NCI-H2107 treated with DMSO at 0.1 percent for 48 hours (cell line): ENCODE measurements around the gene P3H3.

Experiments used
- DNase-seq: peaks from one replicate; lab custom pipeline; 2025; ENCODE audit not compliant: unreplicated experiment; lab: John Stamatoyannopoulos, UW

Gene P3H3, protein sequence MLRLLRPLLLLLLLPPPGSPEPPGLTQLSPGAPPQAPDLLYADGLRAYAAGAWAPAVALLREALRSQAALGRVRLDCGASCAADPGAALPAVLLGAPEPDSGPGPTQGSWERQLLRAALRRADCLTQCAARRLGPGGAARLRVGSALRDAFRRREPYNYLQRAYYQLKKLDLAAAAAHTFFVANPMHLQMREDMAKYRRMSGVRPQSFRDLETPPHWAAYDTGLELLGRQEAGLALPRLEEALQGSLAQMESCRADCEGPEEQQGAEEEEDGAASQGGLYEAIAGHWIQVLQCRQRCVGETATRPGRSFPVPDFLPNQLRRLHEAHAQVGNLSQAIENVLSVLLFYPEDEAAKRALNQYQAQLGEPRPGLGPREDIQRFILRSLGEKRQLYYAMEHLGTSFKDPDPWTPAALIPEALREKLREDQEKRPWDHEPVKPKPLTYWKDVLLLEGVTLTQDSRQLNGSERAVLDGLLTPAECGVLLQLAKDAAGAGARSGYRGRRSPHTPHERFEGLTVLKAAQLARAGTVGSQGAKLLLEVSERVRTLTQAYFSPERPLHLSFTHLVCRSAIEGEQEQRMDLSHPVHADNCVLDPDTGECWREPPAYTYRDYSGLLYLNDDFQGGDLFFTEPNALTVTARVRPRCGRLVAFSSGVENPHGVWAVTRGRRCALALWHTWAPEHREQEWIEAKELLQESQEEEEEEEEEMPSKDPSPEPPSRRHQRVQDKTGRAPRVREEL

DNA sequence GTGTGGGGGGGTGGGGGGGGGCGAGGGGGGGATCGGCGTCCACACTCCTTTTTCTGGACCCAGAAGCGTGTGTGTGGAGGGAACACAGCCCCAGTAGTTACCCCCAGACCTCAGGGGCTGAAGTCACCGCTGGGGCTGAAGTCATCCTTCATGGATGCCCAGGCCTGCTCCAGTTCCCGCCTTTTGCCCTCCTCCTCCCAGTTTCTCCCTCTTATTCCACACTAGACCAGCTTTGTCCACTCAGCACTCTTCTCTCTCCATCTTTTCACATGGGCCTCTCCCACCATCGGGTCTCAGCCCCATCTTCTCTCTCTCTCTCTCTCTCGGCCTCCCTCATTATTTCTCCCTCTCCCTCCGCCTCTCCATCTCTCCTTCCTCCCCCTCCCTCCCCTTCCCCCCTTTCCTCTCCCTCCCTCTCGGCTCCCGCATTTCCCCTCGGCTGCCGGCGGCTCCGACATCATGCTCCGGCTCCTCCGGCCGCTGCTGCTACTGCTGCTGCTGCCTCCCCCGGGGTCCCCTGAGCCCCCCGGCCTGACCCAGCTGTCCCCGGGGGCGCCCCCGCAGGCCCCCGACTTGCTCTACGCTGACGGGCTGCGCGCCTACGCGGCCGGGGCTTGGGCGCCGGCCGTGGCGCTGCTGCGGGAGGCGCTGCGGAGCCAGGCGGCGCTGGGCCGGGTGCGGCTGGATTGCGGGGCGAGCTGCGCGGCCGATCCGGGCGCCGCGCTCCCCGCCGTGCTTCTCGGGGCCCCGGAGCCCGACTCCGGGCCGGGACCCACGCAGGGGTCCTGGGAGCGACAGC lies at the start of gene P3H3:
Gene P3H3 (plus strand): TSS at position 426 of the 799 bp plus-strand sequence. CDS start 34 bp downstream, at position 460.
- DNase-seq, result no peak

DNA sequence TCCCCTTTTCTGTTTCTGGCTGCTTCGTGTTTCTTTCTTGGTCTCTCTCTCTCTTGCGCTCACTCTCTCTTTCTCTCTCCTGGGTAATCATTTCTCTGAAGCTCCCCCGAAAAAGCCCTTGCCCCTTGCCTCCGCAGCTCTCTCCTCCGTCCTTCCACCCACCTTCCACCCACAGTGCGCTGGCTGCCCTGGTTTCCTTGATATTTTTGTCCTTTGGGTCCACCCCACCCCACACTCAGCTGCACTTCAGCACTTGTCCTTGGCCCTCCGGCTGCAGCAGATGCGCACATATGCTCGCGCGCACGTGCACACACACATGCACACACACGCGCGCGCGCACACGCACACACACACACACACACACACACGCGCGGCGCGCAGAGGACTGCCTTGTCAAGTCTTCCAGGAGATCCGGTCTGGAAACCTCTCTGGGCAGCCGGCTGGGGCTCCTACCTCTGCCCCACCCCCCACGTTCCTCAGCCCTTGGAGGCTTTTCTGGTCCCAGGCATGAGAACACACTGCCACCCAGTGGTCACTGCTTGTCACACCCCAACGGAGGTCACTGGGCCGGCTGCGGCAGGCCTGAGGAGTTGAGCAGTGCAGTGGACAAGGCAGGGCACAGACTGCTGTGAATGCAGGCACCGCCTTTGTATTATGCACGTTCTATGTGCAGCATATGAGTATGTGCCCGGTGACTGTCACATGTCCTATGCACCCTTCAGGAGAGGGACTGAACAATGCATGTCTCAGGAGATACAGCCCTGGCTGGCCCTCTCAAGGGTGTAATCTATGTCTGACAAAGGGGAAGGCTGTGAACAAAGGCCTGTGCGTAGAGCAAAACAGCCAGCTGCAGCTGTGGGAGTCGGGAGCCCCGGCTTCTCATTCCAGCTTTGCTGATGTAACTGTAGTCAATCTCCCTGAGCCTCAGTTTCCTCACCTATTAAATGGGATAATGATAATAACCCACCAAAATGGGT lies 49.3 kb upstream of the P3H3 start:
- peak; percentile 96 for DNase-seq

DNA sequence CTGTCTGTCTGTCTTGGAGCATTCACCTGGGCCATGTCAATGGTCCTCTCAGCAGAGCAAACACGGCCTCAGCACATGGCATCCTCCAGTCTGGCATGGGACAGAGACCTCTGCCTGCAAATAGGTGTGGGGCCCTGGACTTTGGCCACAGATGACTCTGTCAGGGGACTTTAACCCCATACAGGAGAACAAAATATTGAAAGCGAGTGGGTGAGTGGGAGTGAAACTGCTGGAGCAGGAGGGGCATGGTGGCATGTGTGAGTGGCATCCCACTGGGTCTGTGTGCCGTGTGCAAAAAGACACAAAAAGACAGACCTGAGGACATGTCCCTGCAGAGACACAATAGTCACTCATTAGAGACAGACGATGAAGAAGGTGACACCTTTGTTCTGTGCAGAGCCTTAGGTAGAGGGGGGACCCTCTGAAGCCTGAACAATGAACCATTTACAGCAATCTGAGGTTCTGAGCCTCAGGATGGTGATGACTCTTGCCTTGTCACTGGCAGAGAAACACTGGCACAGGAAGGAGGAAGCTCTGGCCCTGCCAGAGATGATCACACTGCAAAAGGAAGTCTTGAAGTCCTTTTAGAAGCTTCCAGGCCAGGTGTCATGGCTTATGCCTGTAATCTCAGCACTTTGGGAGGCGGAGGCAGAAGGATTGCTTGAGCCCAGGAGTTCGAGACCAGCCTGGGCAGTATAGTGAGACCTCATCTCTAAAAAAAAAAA lies 48.3 kb upstream of the P3H3 start:
- no peak for DNase-seq

DNA sequence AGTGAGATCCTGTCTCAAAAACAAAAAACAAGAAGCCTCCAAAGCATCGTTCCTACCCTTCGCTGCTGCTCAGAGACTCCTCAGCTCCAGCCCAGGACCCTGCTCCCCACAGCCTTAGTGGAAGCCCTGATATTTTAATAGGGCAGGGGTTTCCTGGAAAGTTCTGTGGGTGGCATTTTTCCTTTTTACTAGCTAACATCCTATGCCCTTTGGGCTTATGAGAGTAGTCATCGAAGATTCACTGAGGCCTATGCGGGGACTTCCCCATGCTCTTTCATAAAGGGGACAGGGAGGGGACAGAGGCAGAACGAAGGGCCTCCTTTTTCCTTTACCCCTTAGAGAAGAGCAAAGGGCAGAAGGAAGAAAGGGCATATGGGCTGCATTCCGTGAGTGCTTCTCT lies 47.6 kb upstream of the P3H3 start:
- no peak for DNase-seq

DNA sequence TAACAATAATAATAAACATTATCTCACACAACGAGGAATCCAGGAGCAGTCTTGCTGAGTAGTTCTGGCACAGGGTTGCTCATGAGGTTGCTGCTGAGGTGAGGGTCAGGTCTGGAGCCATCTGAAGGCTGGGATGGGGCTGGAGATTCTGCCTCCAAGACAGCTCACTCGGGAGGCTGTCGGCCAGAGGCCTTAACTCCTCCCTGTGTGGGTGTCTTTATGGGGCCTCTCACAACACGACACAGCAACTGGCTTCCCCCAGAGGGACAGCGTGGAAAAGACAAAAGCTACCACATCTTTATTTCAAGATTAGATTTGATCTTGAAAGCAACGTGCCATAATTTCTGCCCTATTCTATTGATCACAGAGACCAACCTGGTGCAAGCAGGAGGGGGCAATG lies 46.1 kb upstream of the P3H3 start:
- DNase-seq, result no peak

DNA sequence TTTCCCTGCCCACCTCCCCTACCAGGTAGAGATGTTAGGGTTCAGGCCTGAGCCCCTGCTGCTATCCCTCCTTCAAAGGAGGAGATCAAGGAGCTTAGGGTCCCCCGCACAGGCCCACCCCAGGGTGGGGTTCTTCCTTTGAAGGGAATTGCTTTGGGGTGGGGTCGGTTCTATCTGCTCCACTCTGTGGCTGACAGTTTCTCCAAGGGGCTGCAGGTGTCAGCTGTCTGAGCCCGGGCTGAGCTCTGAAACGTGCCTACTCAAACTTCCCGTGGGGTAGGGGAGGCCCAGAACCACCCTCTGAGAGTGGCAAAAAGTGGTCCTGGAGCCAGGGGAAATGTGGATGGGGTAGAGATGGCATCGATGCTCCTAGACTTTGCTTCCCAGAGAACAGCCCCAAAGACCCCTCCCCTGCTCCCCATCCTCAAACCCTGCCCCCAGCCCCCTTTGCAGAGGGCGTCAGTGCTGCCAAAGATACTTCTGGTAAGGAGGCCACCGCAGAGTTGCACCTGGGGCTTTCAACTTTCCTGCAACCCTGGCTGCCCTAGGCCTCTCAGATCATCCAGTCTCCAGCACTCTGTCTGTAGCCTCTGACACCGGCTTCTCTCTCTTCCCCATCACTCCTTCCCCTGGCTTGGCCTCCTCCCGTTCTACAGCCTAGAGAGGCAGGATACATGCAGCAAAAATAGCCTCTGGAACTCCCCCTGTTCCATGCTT lies 45.2 kb upstream of the P3H3 start:
- no peak for DNase-seq

DNA sequence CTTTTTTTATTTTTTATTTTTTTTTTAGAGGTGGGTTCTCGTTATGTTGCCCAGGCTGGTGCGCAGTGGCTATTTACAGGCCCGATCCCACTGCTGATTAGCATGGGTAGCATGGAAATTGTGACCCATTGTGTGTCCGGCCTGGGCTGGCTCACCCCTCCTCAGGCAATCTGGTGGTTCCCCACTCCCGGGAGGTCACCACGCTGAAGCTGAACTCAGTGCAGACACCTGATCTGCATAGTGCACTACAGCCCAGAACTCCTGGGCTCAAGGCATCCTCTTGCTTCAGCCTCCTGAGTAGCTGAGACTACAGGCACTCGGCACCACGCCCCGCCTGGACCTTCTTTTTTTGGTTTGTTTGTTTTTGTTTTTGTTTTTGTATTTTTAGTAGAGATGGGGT lies 44.4 kb upstream of the P3H3 start:
- DNase-seq, result no peak

DNA sequence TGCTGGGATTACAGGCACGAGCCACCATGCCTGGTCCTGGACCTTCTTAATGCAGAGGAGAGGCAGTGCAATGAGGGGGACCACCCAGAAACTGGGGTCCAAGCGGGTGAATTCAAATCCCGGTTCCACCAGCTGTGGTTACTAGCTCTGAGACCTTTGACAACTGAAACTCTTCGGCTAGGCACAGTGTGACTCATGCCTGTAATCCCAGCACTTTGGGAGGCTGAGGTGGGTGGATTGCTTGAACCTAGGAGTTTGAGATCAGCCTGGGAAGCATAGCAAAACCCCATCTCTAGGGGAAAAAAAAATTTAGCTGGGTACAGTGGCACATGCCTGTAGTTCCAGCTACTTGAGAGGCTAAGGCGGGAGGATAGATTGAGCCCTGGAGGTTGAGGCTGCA lies 43.9 kb upstream of the P3H3 start:
- no peak for DNase-seq

DNA sequence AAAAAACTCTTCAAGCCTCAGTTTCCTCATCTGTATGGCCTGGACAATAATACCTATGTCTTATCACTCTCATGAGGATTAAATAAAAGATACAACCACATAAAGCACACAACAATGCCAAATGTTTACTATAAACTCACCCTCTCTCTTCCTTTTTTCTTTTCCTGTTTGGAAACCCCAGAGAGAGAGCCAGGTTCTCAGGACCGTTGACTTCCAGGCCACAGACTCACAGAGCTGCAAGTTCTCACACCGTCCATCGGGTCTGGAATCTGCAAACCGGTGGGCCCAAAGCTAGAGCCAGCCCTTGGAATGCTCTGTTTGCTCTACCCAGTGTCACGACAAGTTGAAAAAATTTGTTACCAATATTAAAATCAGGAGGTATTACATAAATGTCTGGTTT lies 43.4 kb upstream of the P3H3 start:
- no peak for DNase-seq

DNA sequence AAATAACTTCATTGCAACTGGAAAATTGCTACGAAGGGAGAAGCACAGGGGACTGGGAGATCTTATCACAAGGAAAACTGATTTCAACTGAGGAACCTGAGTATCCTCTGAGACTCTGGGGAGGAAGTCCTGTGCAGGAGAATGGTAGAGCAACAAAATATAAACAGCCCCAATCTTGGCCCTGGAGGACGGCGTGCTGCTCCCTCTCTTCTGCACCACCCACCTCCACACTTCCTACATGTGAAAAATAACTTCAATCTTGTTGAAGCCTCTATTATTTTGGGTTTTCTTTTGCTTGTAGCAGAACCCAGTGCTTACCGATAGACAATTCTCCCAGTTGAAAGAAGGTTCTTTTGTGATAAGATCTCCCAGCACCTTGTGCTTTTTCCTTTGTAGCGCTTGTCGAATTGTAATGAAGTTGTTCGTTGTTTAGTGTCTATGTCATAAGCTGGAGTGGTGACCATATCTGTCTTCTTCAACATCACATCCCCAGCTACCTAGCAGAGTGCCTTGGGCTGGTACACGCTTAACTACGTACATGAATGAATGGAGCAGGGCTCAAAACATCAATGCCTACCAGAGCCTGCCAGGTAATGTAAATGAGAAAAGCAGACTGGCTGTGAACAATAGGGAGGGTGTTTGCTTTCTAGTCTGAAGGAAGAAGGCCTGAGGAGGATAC lies 41.7 kb upstream of the P3H3 start:
- DNase-seq, result no peak

DNA sequence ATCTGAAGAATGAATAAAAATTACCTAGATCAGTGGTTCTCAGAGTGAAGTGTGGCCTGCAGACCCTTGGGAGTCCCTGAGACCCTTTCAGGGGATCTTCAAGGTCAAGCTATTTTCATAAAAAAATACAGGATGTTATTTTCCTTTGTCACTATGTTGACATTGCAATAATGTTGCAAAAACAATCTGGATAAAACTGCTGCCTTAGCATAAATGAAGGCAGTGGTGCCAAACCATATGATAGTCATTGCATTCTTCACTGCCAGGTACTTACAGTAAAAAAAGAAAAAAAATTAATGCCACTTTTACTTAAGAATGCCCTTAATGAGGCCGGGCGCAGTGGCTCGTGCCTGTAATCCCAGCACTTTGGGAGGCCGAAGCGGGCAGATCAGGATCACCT lies 40.9 kb upstream of the P3H3 start:
- DNase-seq, result no peak

DNA sequence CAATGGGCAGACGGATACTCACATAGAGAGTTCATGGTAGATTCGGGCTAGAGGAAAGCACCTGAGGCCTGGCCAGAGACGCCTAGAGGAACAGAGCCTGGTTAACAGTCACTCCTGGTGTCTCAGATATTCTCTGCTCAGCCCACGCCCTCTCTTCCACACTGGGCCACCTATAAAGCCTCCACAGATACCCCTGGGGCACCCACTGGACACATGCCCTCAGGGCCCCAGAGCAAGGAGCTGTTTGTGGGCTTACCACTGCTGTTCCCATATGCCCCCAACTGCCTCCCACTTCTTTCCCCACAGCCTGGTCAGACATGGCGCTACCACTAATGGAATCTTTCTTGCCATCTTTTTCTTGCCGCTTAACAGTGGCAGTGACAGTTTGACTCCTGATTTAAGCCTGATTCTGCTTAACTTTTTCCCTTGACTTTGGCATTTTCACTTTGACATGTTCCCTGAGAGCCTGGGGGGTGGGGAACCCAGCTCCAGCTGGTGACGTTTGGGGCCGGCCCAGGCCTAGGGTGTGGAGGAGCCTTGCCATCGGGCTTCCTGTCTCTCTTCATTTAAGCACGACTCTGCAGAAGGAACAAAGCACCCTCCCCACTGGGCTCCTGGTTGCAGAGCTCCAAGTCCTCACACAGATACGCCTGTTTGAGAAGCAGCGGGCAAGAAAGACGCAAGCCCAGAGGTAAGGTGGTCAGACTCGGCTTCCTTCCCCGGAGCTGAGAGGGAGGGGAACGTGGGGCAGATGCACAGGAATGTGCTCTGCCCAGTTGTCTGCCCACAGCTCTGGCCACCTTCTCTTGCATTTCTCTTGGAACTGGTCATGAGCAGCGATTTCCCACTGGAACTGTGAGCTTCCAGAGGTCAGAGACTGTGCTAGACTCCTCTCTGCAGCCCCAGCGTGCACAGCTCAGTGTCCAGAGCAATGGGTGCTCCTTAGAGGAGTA lies 39.0 kb upstream of the P3H3 start, which contains the start of gene CD4:
Gene CD4 (plus strand): TSS at position 557 of the 953 bp plus-strand sequence. CDS start 10,611 bp downstream, outside the sequence.
- DNase-seq, result no peak

DNA sequence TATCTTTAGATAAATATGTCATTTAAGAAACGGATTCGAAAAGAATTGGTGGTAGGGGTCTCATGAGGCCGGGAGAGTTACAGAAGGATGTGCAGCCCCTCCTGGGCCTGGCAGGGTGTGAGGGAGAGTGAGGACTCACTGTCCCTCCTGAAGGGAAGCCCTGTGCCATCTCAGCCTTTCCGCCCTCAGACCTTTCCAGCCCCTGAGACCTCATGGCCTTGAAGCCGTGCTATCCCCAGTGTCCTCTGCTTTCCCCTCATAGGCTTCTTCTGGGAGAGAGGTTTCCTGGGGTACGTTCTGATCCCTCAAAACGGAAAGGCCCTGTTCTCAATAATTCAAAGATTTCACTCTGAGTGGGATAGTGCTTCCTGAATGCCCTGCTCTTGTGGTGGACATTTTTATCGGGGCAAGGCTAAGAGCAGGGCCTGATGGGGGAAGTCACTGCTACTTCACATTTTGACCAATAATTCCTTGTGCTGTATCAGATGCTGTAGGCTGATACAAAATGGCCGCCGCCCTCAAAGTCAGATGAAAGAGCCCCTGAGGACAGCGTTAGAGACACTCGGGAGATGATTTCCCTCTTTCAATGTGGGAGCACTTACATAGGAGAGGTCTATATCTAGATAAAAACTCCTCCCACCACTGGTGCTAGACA lies 37.6 kb upstream of the P3H3 start:
- DNase-seq, result no peak

DNA sequence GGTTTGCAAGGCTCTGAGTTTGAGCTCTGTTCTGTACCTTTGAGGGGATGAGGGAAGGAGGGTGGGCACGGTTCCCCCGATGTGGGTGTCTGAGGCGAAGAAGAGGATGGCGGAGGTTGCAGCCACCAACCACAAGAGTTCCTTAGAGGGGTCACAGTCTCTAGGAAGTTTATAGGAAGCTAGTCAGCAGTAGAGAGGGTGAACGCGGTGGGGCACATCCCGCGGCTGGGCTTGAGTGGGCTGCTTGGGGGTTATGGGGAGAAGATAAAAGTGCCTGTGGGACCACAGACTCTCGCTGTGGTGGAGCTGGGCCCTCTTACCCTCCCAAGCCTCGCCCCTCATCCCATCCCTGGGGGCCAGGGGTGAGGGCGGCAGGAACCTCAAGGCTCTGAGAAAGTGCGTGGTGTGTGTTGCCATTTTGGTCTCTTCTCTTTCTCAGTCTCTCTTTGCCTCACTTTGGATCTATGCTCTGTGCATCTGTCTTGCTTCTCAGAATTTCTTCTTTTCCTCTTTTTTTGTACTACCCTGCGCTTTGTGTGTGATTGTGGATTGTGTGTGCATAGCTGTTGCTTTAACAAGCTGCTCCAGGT lies 36.2 kb upstream of the P3H3 start:
- DNase-seq, result no peak

DNA sequence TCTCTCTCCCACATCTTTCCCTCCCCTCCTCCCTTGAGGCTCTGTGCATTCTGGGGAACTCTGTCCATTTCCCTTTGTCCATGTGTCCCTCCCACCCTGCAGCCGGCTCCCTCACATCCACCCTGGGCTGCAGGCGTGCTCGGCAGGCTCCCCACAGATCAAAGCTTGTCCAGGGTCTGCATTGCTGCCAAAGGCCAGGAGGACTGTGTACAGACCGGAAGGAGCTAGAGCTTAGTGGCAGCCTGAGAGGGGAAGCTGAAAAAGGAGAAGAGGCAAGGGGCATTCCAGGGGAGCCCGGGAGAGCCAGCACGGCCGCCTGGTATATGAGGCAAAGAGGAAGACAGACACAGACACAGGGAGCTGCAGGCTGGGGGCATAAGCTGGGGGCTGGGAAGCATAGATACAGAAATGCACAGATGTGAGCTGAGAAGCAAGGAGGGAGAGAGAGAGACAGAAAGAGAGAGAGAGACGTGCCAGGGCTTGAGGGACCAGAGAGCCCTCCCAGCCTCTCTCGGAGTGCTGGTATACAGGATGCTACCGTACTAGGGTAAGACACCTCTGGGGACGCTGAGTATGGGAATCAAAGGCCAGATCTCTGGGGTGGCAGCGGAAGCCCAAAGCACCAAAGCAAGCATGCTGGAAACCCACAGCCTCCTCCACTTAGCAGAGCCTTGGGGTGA lies 35.5 kb upstream of the P3H3 start:
- no peak for DNase-seq

DNA sequence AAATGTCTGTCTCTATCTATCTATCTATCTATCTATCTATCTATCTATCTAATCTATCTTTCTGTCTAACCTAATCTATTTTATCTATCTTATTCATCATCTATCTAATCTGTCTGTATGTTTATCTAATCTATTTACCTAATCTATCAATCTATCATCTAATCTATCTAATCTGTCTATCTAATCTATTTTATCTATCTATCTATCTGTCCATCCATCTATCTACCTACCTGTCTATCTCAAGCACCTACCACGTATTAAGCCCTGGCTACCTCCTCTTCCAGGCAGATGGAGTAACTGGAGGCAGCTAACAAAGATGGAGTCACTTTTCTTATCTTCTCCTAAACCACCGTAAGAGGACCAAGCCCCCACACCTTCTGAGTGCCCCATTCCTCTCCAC lies 33.1 kb upstream of the P3H3 start:
- DNase-seq, result no peak
